ENCODE results near the gene LUC7L. TPM values are rescaled to one million over a fixed set of nuclear protein-coding genes. Genes with fewer than 3 reads are reported as not detected.
"Not testable (repeated sequence)": the region's sequence is repeated elsewhere in the genome, so short reads cannot be mapped to it uniquely, and the experiment has no call there.

The LUC7L gene
- total RNA-seq, 1 donor from 2014 or later, result 55.5 TPM

DNA sequence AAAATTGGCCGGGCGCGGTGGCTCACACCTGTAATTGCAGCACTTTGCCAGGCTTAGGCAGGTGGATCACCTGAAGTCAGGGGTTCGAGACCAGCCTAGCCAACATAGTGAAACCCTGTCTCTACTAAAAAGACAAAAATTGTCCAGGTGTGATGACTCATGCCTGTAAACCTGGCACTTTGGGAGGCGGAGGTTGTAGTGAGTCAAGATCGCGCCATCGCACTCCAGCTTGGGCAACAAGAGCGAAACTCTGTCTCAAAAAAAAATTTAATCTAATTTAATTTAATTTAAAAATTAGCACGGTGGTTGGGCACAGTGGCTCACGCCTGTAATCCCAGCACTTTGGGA is 50.6 kb downstream of the LUC7L start:
- no peak for DNase-seq

DNA sequence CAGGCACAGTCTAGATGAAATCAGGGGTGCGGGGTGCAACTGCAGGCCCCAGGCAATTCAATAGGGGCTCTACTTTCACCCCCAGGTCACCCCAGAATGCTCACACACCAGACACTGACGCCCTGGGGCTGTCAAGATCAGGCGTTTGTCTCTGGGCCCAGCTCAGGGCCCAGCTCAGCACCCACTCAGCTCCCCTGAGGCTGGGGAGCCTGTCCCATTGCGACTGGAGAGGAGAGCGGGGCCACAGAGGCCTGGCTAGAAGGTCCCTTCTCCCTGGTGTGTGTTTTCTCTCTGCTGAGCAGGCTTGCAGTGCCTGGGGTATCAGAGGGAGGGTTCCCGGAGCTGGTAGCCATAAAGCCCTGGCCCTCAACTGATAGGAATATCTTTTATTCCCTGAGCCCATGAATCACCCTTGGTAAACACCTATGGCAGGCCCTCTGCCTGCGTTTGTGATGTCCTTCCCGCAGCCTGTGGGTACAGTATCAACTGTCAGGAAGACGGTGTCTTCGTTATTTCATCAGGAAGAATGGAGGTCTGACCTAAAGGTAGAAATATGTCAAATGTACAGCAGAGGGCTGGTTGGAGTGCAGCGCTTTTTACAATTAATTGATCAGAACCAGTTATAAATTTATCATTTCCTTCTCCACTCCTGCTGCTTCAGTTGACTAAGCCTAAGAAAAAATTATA is 51.1 kb downstream of the LUC7L start:
- no peak for DNase-seq

DNA sequence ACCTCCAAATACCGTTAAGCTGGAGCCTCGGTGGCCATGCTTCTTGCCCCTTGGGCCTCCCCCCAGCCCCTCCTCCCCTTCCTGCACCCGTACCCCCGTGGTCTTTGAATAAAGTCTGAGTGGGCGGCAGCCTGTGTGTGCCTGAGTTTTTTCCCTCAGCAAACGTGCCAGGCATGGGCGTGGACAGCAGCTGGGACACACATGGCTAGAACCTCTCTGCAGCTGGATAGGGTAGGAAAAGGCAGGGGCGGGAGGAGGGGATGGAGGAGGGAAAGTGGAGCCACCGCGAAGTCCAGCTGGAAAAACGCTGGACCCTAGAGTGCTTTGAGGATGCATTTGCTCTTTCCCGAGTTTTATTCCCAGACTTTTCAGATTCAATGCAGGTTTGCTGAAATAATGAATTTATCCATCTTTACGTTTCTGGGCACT is 51.8 kb downstream of the LUC7L start:
- DNase-seq, result no peak

DNA sequence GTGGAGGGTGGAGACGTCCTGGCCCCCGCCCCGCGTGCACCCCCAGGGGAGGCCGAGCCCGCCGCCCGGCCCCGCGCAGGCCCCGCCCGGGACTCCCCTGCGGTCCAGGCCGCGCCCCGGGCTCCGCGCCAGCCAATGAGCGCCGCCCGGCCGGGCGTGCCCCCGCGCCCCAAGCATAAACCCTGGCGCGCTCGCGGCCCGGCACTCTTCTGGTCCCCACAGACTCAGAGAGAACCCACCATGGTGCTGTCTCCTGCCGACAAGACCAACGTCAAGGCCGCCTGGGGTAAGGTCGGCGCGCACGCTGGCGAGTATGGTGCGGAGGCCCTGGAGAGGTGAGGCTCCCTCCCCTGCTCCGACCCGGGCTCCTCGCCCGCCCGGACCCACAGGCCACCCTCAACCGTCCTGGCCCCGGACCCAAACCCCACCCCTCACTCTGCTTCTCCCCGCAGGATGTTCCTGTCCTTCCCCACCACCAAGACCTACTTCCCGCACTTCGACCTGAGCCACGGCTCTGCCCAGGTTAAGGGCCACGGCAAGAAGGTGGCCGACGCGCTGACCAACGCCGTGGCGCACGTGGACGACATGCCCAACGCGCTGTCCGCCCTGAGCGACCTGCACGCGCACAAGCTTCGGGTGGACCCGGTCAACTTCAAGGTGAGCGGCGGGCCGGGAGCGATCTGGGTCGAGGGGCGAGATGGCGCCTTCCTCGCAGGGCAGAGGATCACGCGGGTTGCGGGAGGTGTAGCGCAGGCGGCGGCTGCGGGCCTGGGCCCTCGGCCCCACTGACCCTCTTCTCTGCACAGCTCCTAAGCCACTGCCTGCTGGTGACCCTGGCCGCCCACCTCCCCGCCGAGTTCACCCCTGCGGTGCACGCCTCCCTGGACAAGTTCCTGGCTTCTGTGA is 52.5 kb downstream of the LUC7L start, which contains the start of gene HBA1:
TSS of gene HBA1 (plus strand) at position 204 of the 906 bp plus-strand sequence. CDS start at position 241, 37 bp downstream.
- not testable (repeated sequence) for DNase-seq

DNA sequence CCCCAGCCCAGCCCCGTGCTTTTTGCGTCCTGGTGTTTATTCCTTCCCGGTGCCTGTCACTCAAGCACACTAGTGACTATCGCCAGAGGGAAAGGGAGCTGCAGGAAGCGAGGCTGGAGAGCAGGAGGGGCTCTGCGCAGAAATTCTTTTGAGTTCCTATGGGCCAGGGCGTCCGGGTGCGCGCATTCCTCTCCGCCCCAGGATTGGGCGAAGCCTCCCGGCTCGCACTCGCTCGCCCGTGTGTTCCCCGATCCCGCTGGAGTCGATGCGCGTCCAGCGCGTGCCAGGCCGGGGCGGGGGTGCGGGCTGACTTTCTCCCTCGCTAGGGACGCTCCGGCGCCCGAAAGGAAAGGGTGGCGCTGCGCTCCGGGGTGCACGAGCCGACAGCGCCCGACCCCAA is 53.2 kb downstream of the LUC7L start:
- DNase-seq, result not testable (repeated sequence)

DNA sequence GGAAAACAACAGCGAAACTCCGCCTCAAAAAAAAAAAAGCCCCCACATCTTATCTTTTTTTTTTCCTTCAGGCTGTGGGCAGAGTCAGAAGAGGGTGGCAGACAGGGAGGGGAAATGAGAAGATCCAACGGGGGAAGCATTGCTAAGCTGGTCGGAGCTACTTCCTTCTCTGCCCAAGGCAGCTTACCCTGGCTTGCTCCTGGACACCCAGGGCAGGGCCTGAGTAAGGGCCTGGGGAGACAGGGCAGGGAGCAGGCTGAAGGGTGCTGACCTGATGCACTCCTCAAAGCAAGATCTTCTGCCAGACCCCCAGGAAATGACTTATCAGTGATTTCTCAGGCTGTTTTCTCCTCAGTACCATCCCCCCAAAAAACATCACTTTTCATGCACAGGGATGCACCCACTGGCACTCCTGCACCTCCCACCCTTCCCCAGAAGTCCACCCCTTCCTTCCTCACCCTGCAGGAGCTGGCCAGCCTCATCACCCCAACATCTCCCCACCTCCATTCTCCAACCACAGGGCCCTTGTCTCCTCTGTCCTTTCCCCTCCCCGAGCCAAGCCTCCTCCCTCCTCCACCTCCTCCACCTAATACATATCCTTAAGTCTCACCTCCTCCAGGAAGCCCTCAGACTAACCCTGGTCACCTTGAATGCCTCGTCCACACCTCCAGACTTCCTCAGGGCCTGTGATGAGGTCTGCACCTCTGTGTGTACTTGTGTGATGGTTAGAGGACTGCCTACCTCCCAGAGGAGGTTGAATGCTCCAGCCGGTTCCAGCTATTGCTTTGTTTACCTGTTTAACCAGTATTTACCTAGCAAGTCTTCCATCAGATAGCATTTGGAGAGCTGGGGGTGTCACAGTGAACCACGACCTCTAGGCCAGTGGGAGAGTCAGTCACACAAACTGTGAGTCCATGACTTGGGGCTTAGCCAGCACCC is 54.0 kb downstream of the LUC7L start:
- no peak for DNase-seq

DNA sequence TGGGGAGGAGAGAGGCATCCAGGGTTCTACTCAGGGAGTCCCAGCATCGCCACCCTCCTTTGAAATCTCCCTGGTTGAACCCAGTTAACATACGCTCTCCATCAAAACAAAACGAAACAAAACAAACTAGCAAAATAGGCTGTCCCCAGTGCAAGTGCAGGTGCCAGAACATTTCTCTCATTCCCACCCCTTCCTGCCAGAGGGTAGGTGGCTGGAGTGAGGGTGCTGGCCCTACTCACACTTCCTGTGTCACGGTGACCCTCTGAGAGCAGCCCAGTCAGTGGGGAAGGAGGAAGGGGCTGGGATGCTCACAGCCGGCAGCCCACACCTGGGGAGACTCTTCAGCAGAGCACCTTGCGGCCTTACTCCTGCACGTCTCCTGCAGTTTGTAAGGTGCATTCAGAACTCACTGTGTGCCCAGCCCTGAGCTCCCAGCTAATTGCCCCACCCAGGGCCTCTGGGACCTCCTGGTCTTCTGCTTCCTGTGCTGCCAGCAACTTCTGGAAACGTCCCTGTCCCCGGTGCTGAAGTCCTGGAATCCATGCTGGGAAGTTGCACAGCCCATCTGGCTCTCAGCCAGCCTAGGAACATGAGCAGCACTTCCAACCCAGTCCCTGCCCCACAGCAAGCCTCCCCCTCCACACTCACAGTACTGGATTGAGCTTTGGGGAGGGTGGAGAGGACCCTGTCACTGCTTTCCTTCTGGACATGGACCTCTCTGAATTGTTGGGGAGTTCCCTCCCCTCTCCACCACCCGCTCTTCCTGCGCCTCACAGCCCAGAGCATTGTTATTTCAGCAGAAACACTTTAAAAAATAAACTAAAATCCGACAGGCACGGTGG is 55.1 kb downstream of the LUC7L start:
- DNase-seq, result peak; percentile 33

DNA sequence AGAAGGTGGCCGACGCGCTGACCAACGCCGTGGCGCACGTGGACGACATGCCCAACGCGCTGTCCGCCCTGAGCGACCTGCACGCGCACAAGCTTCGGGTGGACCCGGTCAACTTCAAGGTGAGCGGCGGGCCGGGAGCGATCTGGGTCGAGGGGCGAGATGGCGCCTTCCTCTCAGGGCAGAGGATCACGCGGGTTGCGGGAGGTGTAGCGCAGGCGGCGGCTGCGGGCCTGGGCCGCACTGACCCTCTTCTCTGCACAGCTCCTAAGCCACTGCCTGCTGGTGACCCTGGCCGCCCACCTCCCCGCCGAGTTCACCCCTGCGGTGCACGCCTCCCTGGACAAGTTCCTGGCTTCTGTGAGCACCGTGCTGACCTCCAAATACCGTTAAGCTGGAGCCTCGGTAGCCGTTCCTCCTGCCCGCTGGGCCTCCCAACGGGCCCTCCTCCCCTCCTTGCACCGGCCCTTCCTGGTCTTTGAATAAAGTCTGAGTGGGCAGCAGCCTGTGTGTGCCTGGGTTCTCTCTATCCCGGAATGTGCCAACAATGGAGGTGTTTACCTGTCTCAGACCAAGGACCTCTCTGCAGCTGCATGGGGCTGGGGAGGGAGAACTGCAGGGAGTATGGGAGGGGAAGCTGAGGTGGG is 55.9 kb downstream of the LUC7L start:
- DNase-seq, result not testable (repeated sequence)

DNA sequence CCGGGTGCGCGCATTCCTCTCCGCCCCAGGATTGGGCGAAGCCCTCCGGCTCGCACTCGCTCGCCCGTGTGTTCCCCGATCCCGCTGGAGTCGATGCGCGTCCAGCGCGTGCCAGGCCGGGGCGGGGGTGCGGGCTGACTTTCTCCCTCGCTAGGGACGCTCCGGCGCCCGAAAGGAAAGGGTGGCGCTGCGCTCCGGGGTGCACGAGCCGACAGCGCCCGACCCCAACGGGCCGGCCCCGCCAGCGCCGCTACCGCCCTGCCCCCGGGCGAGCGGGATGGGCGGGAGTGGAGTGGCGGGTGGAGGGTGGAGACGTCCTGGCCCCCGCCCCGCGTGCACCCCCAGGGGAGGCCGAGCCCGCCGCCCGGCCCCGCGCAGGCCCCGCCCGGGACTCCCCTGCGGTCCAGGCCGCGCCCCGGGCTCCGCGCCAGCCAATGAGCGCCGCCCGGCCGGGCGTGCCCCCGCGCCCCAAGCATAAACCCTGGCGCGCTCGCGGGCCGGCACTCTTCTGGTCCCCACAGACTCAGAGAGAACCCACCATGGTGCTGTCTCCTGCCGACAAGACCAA is 56.8 kb downstream of the LUC7L start, which contains the start of gene HBA2:
TSS of gene HBA2 (plus strand) at position 503 of the 568 bp plus-strand sequence. CDS start at position 540, 37 bp downstream.
- not testable (repeated sequence) for DNase-seq

DNA sequence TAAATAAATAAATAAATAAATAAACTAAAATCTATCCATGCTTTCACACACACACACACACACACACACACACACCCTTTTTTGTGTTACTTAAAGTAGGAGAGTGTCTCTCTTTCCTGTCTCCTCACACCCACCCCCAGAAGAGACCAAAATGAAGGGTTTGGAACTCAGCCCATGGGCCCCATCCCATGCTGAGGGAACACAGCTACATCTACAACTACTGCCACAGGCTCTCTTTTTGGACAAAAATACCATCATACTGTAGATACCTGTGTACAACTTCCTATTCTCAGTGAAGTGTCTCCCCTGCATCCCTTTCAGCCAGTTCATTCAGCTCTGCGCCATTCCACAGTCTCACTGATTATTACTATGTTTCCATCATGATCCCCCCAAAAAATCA is 58.5 kb downstream of the LUC7L start:
- no peak for DNase-seq

DNA sequence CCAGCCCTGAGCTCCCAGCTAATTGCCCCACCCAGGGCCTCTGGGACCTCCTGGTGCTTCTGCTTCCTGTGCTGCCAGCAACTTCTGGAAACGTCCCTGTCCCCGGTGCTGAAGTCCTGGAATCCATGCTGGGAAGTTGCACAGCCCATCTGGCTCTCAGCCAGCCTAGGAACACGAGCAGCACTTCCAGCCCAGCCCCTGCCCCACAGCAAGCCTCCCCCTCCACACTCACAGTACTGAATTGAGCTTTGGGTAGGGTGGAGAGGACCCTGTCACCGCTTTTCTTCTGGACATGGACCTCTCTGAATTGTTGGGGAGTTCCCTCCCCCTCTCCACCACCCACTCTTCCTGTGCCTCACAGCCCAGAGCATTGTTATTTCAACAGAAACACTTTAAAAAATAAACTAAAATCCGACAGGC is 59.2 kb downstream of the LUC7L start:
- peak; percentile 29 for DNase-seq

DNA sequence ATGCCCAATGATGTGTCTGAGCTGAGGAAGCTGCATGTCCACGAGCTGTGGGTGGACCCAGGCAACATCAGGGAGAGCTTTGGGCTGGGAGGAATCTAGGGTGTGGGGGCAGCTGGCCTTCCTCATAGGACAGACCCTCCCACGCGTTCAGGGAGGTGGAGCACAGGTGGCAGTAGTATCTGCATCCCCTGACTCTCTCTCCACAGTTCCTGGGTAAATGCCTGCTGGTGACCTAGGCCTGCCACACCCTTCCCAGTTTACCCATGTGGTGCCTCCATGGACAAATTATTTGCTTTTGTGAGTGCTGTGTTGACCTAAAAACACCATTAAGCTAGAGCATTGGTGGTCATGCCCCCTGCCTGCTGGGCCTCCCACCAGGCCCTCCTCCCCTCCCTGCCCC is 60.2 kb downstream of the LUC7L start:
- DNase-seq, result no peak

DNA sequence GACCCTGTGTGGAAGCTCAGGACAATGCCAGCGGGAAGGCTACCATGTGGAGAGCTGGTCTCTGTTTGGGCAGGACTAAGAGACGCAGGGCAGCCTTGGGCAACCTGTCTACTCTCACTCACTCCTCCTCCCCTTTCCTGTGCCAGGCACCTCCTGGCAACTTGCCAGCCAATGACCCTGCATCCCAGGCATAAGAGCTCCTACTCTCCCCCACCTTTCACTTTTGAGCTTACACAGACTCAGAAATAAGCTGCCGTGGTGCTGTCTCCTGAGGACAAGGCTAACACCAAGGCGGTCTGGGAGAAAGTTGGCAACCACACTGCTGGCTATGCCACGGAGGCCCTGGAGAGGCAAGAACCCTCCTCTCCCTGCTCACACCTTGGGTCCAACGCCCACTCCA is 60.8 kb downstream of the LUC7L start:
- no peak for DNase-seq

DNA sequence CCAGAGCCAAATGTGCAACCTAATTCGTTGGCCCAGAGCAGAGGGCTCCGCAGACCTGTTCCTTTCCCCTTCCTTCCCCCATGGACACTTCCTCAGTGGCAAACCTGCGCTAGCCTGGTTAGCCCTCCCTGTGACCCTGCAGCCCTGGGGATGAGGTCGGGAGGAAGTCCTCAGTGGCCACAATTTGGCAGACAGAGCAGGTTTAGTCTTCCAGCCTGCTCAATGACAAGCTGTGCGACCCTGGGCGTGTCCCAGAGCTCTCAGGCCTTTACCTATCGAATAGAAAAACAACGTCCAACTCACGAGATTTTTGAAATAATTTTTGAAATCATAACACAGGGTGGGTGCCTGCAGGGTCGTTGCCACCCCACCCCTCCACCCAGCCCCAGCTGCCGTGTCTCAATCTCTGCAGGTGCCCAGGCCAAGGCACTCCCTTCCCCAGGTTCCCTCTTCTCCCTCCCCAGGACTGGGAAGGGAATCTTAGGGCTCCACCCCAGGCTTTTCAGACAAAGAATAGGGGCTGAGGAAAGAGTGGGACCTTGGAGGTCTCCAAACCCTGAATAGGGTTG is 62.0 kb downstream of the LUC7L start:
- no peak for DNase-seq

DNA sequence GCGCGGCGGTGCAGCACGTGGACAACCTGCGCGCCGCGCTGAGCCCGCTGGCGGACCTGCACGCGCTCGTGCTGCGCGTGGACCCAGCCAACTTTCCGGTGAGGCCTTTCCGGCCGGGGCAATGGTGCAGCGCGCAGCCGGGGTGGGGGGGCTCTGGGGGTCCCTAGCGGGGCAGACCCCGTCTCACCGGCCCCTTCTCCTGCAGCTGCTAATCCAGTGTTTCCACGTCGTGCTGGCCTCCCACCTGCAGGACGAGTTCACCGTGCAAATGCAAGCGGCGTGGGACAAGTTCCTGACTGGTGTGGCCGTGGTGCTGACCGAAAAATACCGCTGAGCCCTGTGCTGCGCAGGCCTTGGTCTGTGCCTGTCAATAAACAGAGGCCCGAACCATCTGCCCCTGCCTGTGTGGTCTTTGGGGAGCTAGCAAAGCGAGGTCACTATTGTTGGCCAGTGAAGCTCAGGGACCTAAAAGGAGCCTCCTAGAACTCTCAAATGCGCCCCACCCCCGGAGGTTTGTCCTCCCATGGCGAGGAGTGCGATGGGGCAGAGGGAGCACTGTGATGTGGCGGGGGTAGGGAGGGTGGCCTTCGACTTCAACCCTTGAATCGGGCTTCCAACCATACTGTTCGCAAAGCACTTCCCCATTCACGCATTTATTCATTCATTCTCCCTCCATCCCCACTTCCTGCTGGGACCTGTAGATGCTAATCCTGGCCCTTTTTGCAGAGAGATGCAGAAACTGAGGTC is 62.7 kb downstream of the LUC7L start:
- DNase-seq, result no peak

DNA sequence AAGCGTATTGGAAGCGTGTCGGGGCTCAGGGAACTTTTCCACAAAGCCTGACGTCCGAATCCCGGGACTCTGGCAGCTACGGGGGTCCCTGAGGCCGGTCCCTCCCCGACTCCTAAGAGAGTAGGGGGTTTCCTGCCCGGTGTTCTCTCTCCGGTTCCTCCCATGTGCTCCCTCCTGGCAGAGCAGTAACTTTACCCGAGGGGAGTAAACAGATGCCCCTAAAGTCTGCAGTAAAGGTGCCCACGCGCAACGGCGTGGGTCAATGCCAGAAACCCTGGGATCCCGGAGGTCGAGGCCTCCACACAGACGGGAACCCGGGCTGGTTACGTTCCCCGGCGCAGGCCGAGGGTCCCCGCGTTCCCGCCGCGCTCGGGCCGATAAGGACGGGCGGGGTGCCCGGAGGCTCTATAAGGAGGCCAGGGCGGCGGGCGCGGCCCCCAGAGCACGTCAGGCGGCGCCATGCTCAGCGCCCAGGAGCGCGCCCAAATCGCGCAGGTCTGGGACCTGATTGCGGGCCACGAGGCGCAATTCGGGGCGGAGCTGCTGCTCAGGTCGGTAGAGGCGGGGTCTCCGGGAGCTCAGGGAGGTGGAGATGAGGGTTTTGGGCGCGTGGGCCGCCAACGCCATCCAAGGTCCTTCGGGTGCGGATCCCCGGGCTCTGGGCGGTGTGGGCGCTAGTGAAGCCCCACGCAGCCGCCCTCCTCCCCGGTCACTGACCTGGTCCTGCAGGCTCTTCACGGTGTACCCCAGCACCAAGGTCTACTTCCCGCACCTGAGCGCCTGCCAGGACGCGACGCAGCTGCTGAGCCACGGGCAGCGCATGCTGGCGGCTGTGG is 63.5 kb downstream of the LUC7L start, which contains the start of gene HBM:
TSS of gene HBM (plus strand) at position 440 of the 836 bp plus-strand sequence. CDS start at position 460, 20 bp downstream.
- DNase-seq, result no peak

DNA sequence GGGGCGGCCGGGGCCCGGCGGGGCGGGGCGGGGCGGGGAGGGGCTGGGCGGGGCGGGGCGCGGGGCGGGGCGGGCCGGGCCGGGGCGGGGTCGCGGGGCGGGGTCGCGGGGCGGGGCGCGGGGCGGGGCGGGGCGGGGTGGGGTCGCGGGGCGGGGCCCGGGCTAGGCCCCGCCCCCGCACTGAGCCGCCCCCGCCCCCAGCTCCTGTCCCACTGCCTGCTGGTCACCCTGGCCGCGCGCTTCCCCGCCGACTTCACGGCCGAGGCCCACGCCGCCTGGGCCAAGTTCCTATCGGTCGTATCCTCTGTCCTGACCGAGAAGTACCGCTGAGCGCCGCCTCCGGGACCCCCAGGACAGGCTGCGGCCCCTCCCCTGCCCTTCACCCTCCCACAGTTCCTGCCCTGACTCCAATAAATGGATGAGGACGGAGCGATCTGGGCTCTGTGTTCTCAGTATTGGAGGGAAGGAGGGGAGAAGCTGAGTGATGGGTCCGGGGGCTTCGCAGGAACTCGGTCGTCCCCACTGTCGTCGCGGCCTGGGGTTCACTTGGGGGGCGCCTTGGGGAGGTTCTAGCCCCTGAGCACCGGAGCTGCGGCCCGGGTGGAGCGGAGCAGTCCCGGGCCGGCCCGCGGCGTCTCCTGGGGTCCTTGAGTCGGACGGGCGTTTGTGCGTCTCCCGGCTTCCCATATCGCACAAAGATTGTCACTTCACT is 64.3 kb downstream of the LUC7L start:
- DNase-seq, result no peak

Data from dermis blood vessel endothelial cell (primary cell).